Astrocyte of the spinal cord (primary cell): ENCODE results near the gene SRSF6.
"Not testable (repeated sequence)": the region's sequence is repeated elsewhere in the genome, so short reads cannot be mapped to it uniquely, and the experiment has no call there.

Experiments
- DNase-seq: peaks from one replicate; pipeline ENCODE4 v3.0.0; 2011; ENCODE audit warnings: low read depth, low spot score
- H3K4me3 ChIP-seq: 2 replicates; pipeline ENCODE4 v1.5.1; 2011; ENCODE audit warnings: low read depth, mild to moderate bottlenecking, low read length, moderate library complexity
- in situ Hi-C: cut with HindIII; loops from 2 replicates; pipeline ENCODE4 v1.10.0; 2017; ENCODE audit warnings: low sequenced_read_pairs
- TF ChIP-seq, protein P1 (sequence below): IDR thresholded peaks from 2 replicates; pipeline ENCODE4 v1.5.1; 2012; ENCODE audit warnings: low read depth, mild to moderate bottlenecking, low read length, inconsistent platforms

The SRSF6 gene

DNA sequence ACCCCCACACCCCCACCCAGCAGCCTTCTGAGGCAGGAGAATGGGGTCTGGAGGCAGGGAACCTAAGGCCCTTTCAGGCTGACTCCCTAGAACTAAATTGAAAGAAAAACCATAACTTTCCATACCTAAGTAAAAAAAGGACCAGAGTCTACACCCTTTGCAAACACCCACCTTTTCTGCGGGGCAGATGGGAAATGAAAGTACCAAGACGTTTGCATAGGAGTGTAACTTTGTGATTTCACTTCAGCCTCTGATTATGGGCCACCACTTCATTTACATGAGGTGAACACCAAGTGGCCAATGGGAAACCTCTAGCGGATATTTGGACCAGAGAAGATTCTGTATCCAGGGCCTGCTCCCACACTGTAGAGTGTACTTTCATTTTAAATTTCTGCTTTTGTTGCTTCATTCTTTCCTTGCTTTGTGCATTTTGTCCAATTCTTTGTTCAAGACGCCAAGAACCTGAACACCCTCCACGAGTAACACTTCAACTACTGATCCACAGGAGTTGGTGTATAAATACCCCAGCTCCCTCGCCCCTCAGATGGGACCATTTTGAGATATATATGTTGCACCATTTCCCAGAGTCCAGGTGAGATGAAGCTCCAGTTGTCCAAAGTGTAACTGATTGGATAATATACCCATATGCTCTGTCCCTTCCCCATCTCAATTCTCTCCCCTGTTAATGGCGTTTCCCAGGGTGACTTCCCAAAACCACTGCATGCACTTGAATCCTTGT lies 18.9 kb upstream of the SRSF6 start:
- H3K4me3 ChIP-seq, result no peak overlapping the region
- TF ChIP-seq, protein P1, sequence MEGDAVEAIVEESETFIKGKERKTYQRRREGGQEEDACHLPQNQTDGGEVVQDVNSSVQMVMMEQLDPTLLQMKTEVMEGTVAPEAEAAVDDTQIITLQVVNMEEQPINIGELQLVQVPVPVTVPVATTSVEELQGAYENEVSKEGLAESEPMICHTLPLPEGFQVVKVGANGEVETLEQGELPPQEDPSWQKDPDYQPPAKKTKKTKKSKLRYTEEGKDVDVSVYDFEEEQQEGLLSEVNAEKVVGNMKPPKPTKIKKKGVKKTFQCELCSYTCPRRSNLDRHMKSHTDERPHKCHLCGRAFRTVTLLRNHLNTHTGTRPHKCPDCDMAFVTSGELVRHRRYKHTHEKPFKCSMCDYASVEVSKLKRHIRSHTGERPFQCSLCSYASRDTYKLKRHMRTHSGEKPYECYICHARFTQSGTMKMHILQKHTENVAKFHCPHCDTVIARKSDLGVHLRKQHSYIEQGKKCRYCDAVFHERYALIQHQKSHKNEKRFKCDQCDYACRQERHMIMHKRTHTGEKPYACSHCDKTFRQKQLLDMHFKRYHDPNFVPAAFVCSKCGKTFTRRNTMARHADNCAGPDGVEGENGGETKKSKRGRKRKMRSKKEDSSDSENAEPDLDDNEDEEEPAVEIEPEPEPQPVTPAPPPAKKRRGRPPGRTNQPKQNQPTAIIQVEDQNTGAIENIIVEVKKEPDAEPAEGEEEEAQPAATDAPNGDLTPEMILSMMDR, result no peak
- no peak for DNase-seq
- in situ Hi-C loops, result no loop called here

DNA sequence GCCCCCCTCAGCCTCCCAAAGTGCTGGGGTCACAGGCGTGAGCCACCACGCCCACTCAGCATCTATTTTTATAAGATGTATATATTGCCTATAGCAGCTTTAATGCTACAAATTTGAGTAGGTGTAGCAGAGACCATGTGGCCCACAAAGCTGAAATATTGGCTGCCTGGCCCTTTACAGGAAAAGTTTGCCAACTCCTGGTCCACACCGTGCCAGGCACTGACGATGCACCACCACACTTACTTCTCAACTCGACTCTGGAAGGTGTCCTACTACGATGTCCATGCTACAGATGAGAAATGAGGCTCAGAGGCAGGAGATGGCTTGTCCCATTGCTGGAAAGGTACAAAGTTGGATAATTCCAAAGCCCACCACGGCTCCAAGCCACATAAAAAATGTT lies 17.2 kb upstream of the SRSF6 start:
- in situ Hi-C loops, result no loop called here
- H3K4me3 ChIP-seq, result no peak overlapping the region
- TF ChIP-seq, protein P1, result no peak
- DNase-seq, result no peak

DNA sequence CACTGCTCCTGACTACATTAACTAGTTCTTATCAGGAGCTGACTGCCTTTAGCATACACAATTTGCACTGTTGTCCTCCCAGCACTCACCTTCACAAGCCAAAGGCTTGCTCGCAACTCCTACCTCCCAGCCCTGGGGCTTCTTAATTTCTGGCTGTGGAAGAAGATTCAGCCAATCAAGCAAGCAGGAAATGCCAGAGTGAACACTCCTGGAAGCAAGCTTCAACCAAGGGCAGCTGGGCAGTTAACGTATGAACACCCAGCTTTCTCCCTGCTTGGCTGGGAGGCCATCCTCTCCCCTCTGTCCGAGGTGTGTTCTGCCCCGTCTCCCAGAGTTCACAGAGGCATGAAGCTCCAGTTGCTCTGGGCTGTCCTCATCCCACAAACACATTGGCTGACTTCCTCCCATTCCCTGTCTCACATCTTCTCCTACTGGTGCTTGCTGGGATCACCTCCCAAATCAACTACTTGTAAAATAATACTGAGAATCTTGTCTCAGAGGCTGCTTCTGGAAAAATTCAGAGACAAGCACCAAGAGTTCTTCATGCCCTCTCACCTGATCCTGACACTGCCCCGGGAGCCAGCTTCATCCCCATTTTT lies 15.3 kb upstream of the SRSF6 start:
- no peak for DNase-seq
- TF ChIP-seq, protein P1, result no peak
- in situ Hi-C loops, result no loop called here
- H3K4me3 ChIP-seq, result no peak overlapping the region

DNA sequence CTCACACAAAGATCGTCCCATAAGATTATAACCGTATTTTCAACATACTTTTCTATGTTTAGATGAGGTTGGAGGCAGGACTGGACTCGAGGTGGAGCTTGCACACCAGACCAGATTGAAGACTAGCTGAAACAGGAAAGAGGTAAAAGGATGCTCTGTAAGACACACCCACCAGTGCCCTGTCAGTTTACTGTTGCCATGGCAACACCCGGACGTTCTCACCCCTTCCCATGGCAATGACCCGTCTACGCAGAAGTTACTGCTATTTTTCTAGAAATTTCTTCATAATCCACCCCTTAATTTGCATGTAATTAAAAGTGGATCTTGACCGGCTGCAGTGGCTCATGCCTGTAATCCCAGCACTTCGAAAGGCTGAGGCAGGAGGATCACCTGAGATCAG lies 13.6 kb upstream of the SRSF6 start:
- TF ChIP-seq, protein P1, result no peak
- no peak overlapping the region for H3K4me3 ChIP-seq
- no peak for DNase-seq
- in situ Hi-C loops, result no loop called here

DNA sequence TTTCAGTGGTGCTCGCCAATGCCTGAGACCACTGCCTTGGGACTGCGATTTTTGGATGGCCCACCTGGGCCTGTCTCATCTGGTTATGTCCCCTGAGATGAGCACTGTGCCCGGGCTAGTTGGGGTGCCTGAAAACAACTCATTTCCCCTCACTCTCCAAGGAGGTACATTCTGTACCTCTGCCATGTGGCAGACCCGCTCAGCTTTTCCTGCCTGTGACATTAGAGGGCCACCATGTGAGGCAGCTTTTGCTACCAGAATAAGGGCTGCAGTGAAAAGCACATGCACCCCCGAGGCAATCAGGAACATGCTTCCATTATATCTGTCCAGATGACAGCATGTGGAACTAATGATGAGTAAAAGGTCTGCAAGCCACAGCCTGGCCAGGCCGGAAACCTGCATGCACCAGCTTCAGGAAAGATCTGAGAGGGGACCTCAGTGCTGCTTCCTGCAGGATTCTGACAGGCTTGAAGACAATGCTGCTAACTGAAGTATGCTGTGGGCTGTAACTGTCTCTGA lies 11.3 kb upstream of the SRSF6 start:
- in situ Hi-C loops, result no loop called here
- TF ChIP-seq, protein P1, result no peak
- no peak overlapping the region for H3K4me3 ChIP-seq
- no peak for DNase-seq

DNA sequence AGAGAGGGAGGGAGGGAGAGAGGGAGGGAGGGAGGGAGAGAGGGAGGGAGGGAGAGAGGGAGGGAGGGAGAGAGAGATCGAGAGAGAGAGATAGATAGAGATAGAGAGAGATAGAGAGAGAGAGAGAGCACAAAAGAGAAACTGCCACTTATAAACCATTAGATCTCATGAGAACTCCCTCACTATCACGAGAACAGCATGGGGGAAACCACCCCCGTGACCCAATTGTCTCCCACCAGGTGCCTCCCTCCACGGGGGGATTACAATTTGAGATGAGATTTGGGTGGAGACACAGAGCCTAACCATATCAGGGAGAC lies 9.3 kb upstream of the SRSF6 start:
- in situ Hi-C loops, DNase-seq, H3K4me3 ChIP-seq: not testable (repeated sequence)

DNA sequence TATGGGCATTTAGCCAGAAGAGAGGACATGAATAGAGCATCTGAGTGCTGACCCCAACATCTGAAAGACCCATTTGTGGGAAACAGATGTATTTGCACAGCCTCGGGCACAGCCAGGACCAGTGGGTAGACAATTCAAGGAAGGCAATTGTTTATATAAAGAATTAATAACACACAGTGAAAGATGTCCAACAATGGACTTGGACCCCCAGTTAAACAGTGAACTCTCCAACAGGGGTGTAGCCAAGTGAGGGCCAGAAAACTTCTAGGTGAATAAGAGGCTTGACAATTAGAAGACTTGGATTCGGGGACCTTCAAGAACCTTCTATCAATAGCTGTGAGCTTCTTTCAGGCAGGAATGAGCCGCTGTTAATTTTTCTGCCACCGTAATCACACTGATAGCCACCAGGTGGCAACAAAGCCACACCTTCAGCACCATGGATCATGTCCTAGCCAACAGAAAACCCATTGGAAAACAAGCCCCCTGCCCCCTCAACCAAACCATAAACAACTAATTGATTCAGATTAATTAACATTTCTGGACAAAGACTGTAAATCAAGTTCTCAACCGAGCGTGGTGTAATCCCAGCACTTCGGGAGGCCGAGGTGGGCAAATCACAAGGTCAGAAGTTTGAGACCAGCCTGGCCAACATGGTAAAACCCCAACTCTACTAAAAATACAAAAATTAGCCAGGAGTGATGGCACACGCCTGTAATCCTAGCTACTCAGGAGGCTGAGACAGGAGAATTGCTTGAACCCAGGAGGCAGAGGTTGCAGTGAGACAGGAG lies 8.8 kb upstream of the SRSF6 start:
- in situ Hi-C loops, result no loop called here
- no peak overlapping the region for H3K4me3 ChIP-seq
- TF ChIP-seq, protein P1, result peak; percentile 72
- peak; percentile 17 for DNase-seq
